ENCODE data around the gene BAIAP2.

Gene BAIAP2

GRCh38 chr17:81058263-81058871 lies 23.4 kb downstream of the BAIAP2 start:
- DNase-seq = no peak
- in situ Hi-C loops (cut with HindIII; ENCODE audit: low pct_ligation_motif_present, low pct_unique_long_range_greater_than_20kb, low sequenced_read_pairs) = no loop called here

- in situ Hi-C loops (cut with HindIII; ENCODE audit: low pct_ligation_motif_present, low pct_unique_long_range_greater_than_20kb, low sequenced_read_pairs) = no loop called here
- DNase-seq = no peak
Measured at GRCh38 chr17:81059026-81059425, 24.1 kb downstream of the BAIAP2 start.

GRCh38 chr17:81060416-81060815 lies 25.5 kb downstream of the BAIAP2 start:
- no peak for DNase-seq
- in situ Hi-C loops (cut with HindIII; ENCODE audit: low pct_ligation_motif_present, low pct_unique_long_range_greater_than_20kb, low sequenced_read_pairs) = no loop called here

- in situ Hi-C loops (cut with HindIII; ENCODE audit: low pct_ligation_motif_present, low pct_unique_long_range_greater_than_20kb, low sequenced_read_pairs) = no loop called here
- no peak for DNase-seq
Measured at GRCh38 chr17:81061027-81061735, 26.2 kb downstream of the BAIAP2 start.

GRCh38 chr17:81062014-81062780 lies 27.2 kb downstream of the BAIAP2 start:
- in situ Hi-C loops (cut with HindIII; ENCODE audit: low pct_ligation_motif_present, low pct_unique_long_range_greater_than_20kb, low sequenced_read_pairs) = no loop called here
- no peak for DNase-seq

- in situ Hi-C loops (cut with HindIII; ENCODE audit: low pct_ligation_motif_present, low pct_unique_long_range_greater_than_20kb, low sequenced_read_pairs) = no loop called here
- DNase-seq = no peak
Measured at GRCh38 chr17:81063106-81064093, 28.4 kb downstream of the BAIAP2 start.

GRCh38 chr17:81064678-81065475 lies 29.9 kb downstream of the BAIAP2 start:
- in situ Hi-C loops (cut with HindIII; ENCODE audit: low pct_ligation_motif_present, low pct_unique_long_range_greater_than_20kb, low sequenced_read_pairs) = no loop called here
- no peak for DNase-seq

GRCh38 chr17:81065500-81065899 lies 30.5 kb downstream of the BAIAP2 start:
- in situ Hi-C loops (cut with HindIII; ENCODE audit: low pct_ligation_motif_present, low pct_unique_long_range_greater_than_20kb, low sequenced_read_pairs) = no loop called here
- no peak for DNase-seq

- in situ Hi-C loops (cut with HindIII; ENCODE audit: low pct_ligation_motif_present, low pct_unique_long_range_greater_than_20kb, low sequenced_read_pairs) = no loop called here
- no peak for DNase-seq
Measured at GRCh38 chr17:81066072-81066471, 31.1 kb downstream of the BAIAP2 start.

GRCh38 chr17:81066771-81067315 lies 31.9 kb downstream of the BAIAP2 start:
- in situ Hi-C loops (cut with HindIII; ENCODE audit: low pct_ligation_motif_present, low pct_unique_long_range_greater_than_20kb, low sequenced_read_pairs) = no loop called here
- no peak for DNase-seq

GRCh38 chr17:81067391-81067811 lies 32.5 kb downstream of the BAIAP2 start:
- in situ Hi-C loops (cut with HindIII; ENCODE audit: low pct_ligation_motif_present, low pct_unique_long_range_greater_than_20kb, low sequenced_read_pairs) = no loop called here
- DNase-seq = no peak

GRCh38 chr17:81068411-81069134 lies 33.6 kb downstream of the BAIAP2 start:
- DNase-seq = no peak
- in situ Hi-C loops (cut with HindIII; ENCODE audit: low pct_ligation_motif_present, low pct_unique_long_range_greater_than_20kb, low sequenced_read_pairs) = no loop called here

GRCh38 chr17:81069135-81069645 lies 34.2 kb downstream of the BAIAP2 start:
- no peak for DNase-seq
- in situ Hi-C loops (cut with HindIII; ENCODE audit: low pct_ligation_motif_present, low pct_unique_long_range_greater_than_20kb, low sequenced_read_pairs) = no loop called here

GRCh38 chr17:81070541-81071246 lies 35.7 kb downstream of the BAIAP2 start:
- DNase-seq = no peak
- in situ Hi-C loops (cut with HindIII; ENCODE audit: low pct_ligation_motif_present, low pct_unique_long_range_greater_than_20kb, low sequenced_read_pairs) = no loop called here

- DNase-seq = no peak
- in situ Hi-C loops (cut with HindIII; ENCODE audit: low pct_ligation_motif_present, low pct_unique_long_range_greater_than_20kb, low sequenced_read_pairs) = no loop called here
Measured at GRCh38 chr17:81071761-81072741, 37.1 kb downstream of the BAIAP2 start.

All from ACHN (cell line).